Erythroblast (primary cell): ENCODE data around the gene CANT1.
A peak's percentile ranks its signal among the peaks of the same experiment; 100 is the strongest.

ENCODE experiments used
- DNase-seq, 2 experiments: peaks; one replicate each; lab custom pipeline; 2025; lab: John Stamatoyannopoulos, UW
- GATA1 ChIP-seq: IDR thresholded peaks from 2 replicates; pipeline ENCODE4 v1.6.1; 2011; ENCODE audit warnings: low read depth, mild to moderate bottlenecking, control low read depth, low read length, moderate library complexity
- POLR2A ChIP-seq: IDR thresholded peaks from 2 replicates; pipeline ENCODE4 v1.6.1; 2011; ENCODE audit warnings: mild to moderate bottlenecking, low read length

Gene CANT1

GRCh38 chr17:79009397-79010303 lies at the start of gene CANT1:
TSS of gene CANT1 (minus strand) at chr17:79009764. CDS start at chr17:78997622, 12,142 bp downstream.
- DNase-seq = peak; percentile 90 to 92

GRCh38 chr17:79057737-79058385 lies 48.3 kb upstream of the CANT1 start:
- TF ChIP-seq GATA1 (no peak), POLR2A (no peak)
- no peak for DNase-seq

More at GRCh38 chr17:79009397-79010303, at the start of gene CANT1:
- TF ChIP-seq POLR2A (peak; percentile 64), GATA1 (no peak)

GRCh38 chr17:79055197-79055596 lies 45.6 kb upstream of the CANT1 start:
- TF ChIP-seq POLR2A (no peak), GATA1 (no peak)
- DNase-seq = no peak

- TF ChIP-seq GATA1 = no peak
- no peak for TF ChIP-seq POLR2A
- peak; percentile 8 to 30 for DNase-seq
Observed at GRCh38 chr17:79054200-79054960, 44.8 kb upstream of the CANT1 start.

GRCh38 chr17:79053251-79053925 lies 43.8 kb upstream of the CANT1 start:
- TF ChIP-seq POLR2A = no peak
- TF ChIP-seq GATA1 = no peak
- DNase-seq = no peak

GRCh38 chr17:79052131-79052530 lies 42.6 kb upstream of the CANT1 start:
- TF ChIP-seq POLR2A = no peak
- no peak for TF ChIP-seq GATA1
- DNase-seq = no peak

- TF ChIP-seq POLR2A (no peak), GATA1 (no peak)
- no peak for DNase-seq
Observed at GRCh38 chr17:79051306-79051705, 41.7 kb upstream of the CANT1 start.

- no peak for DNase-seq
- TF ChIP-seq POLR2A (no peak), GATA1 (no peak)
Observed at GRCh38 chr17:79050551-79050950, 41.0 kb upstream of the CANT1 start.

GRCh38 chr17:79049821-79050220 lies 40.3 kb upstream of the CANT1 start:
- DNase-seq = no peak
- TF ChIP-seq GATA1 (no peak), POLR2A (no peak)

GRCh38 chr17:79048826-79049755 lies 39.5 kb upstream of the CANT1 start:
- no peak for DNase-seq
- TF ChIP-seq GATA1 (no peak), POLR2A (no peak)

GRCh38 chr17:79047923-79048825 lies 38.6 kb upstream of the CANT1 start:
- no peak for TF ChIP-seq POLR2A
- no peak for TF ChIP-seq GATA1
- DNase-seq = no peak
